Caco-2 (cell line): Measurements from ENCODE around the gene PDHB. TPM values are rescaled to one million over a fixed set of nuclear protein-coding genes. Genes with fewer than 3 reads are reported as not detected.

Experiments
- BruUV-seq: library from RNA; stranded (reverse); fragments of 400-500 nt; replicated peaks from 2 replicates; lab custom pipeline; 2021; lab: Mats Ljungman, UMichigan
- CTCF ChIA-PET: fragments of 300-600 bp; sonication (Branson Sonifier 250); formaldehyde crosslinking; loops from one replicate; lab custom pipeline; 2022; ENCODE audit warnings: antibody characterized with exemption; lab: Charles Lee
- POLR2A ChIA-PET: fragments of 300-600 bp; sonication (Branson Sonifier 250); formaldehyde crosslinking; loops from one replicate; lab custom pipeline; 2022; ENCODE audit warnings: antibody characterized with exemption; lab: Charles Lee
- DNase-seq, 2 experiments: peaks; one replicate each; pipeline versions ENCODE4 v3.0.0 to v3.0.0-alpha.2; 2020 to 2022
- H3K27me3 ChIP-seq: replicated peaks from 2 replicates; pipeline ENCODE4 v1.6.0; 2011; ENCODE audit warnings: low read length; ENCODE audit not compliant: control insufficient read depth, insufficient read depth
- H3K36me3 ChIP-seq: 2 replicates; pipeline ENCODE4 v1.5.1; 2011; ENCODE audit warnings: low read length; ENCODE audit not compliant: control insufficient read depth, insufficient read depth
- H3K4me1 ChIP-seq: fragments of 250-450 bp; sonication (Bioruptor Pico); 2 replicates; pipeline ENCODE4 v1.5.1; 2020; ENCODE audit warnings: mild to moderate bottlenecking
- H3K4me3 ChIP-seq: 2 replicates; pipeline ENCODE4 v1.5.1; 2011; ENCODE audit warnings: low read depth, mild to moderate bottlenecking, control low read depth, low read length
- H3K9me3 ChIP-seq: fragments of 250-450 bp; sonication (Bioruptor Pico); 2 replicates; pipeline ENCODE4 v1.5.1; 2020; ENCODE audit warnings: mild to moderate bottlenecking, moderate library complexity
- H3K27ac Mint-ChIP-seq: one replicate; pipeline ENCODE4 v1.8.0; 2022; ENCODE audit warnings: mixed read lengths; ENCODE audit not compliant: unreplicated experiment
- H3K27me3 Mint-ChIP-seq: one replicate; pipeline ENCODE4 v1.8.0; 2022; ENCODE audit warnings: mixed read lengths; ENCODE audit not compliant: insufficient read depth, unreplicated experiment
- H3K36me3 Mint-ChIP-seq: one replicate; pipeline ENCODE4 v1.8.0; 2022; ENCODE audit warnings: mild to moderate bottlenecking, mixed read lengths; ENCODE audit not compliant: insufficient read depth, unreplicated experiment
- H3K4me1 Mint-ChIP-seq: one replicate; pipeline ENCODE4 v1.8.0; 2022; ENCODE audit warnings: low read depth, mixed read lengths; ENCODE audit not compliant: unreplicated experiment
- H3K4me3 Mint-ChIP-seq: one replicate; pipeline ENCODE4 v1.8.0; 2022; ENCODE audit warnings: mild to moderate bottlenecking, moderate library complexity, mixed read lengths; ENCODE audit not compliant: unreplicated experiment
- H3K9me3 Mint-ChIP-seq: one replicate; pipeline ENCODE4 v1.8.0; 2022; ENCODE audit warnings: mixed read lengths; ENCODE audit not compliant: unreplicated experiment
- intact Hi-C: fragments of 100-400 bp; cut with micrococcal nuclease; formaldehyde crosslinking; loops from one replicate; pipeline ENCODE4 v1.10.0; 2022; ENCODE audit not compliant: unreplicated experiment
- total RNA-seq: library from RNA; stranded (reverse); gene quantifications from 2 replicates; pipeline ENCODE4 v1.2.3, GENCODE V29; 2022
- TF ChIP-seq, protein P1 (sequence below), 2 experiments: fragments of 200-600 bp in 1 of 2; IDR thresholded peaks; 1 replicate in 1 of 2; 2 replicates in 1 of 2; pipeline versions ENCODE4 v1.5.1 to v1.8.0; 2011 to 2022; ENCODE audit warnings: antibody characterized with exemption in 1 of 2, control low read depth in 1 of 2, inconsistent platforms in 1 of 2, low read depth in 1 of 2, low read length in 1 of 2, mild to moderate bottlenecking in 1 of 2, moderate library complexity in 1 of 2; ENCODE audit not compliant: insufficient read depth in 1 of 2, severe bottlenecking in 1 of 2, unreplicated experiment in 1 of 2

PDHB gene
- total RNA-seq, 1 experiment from 2014 or later: 89.8 TPM

DNA sequence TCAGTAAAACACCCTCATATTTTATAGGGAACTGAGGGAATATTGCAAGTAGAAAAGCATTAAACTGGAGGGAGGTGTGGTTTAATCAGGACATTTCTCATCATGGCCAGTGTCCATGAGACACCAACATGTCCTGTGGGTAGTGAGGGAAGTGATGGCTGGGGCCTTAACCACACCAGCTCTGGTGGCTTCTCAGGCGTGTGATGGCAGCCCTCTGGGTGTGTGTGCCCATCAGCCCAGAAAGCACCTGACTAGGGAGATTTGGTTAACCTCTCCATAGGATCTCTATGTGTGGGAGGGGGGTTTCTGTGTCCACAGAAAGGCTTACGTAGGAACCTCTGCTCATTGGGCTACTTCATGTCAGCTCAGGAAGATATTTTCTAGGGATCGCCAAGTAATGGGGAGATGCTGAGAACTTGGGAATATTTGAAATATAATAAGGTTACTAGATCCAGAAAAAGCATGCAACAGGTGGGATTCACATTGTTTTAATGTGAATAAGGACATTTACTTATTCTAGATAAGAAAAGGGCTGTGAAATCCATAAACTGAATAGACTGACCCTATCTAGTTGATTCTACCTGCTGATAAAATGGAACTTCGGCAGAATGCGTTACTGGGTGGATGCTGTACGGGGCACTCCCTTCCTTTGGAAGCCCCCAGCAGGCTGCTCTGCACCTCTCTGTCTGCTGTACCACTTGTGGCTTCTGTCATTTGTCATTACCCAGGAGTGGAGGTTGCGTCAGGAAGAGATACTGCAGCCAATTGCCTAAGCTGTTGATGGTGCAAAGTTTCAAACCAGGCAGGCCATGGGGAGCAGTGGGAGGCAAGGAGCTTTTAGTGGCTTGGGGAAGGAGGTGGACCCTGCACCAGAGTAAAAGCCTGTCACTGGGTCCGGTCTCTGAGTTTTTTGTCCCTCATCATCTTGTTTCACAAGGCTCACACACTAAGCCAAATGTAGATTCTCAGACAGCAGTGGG, 21.5 kb downstream of the PDHB start:
- Histone ChIP-seq H3K4me1 (peaks cover 41% of the 10 kb centered on the region), H3K9me3 (no peaks in the 10 kb centered on the region), H3K36me3 (no peaks in the 10 kb centered on the region), H3K27me3 (no peaks in the 10 kb centered on the region), H3K4me3 (no peak overlapping the region)
- H3K36me3 Mint-ChIP-seq: peaks cover 5% of the 10 kb centered on the region
- no TSS peak for BruUV-seq
- DNase-seq: no peak
- TF ChIP-seq, protein P1, sequence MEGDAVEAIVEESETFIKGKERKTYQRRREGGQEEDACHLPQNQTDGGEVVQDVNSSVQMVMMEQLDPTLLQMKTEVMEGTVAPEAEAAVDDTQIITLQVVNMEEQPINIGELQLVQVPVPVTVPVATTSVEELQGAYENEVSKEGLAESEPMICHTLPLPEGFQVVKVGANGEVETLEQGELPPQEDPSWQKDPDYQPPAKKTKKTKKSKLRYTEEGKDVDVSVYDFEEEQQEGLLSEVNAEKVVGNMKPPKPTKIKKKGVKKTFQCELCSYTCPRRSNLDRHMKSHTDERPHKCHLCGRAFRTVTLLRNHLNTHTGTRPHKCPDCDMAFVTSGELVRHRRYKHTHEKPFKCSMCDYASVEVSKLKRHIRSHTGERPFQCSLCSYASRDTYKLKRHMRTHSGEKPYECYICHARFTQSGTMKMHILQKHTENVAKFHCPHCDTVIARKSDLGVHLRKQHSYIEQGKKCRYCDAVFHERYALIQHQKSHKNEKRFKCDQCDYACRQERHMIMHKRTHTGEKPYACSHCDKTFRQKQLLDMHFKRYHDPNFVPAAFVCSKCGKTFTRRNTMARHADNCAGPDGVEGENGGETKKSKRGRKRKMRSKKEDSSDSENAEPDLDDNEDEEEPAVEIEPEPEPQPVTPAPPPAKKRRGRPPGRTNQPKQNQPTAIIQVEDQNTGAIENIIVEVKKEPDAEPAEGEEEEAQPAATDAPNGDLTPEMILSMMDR (IDR thresholded peaks at IDR 0.05; ENCODE audit: insufficient read depth in 1 of 2, low read depth in 1 of 2, low read length in 1 of 2, severe bottlenecking in 1 of 2, unreplicated experiment in 1 of 2): no peak
- ChIA-PET CTCF (interaction anchor here (0.5 kb wide), 2 partner anchors 65 to 78 kb away, joined by 3 to 4 read pairs; no protein-coding TSS in a partner anchor), POLR2A (no interaction called here)
- H3K4me3 Mint-ChIP-seq: no peak overlapping the region
- H3K27ac Mint-ChIP-seq: no peak overlapping the region
- H3K27me3 Mint-ChIP-seq: no peaks in the 10 kb centered on the region
- H3K9me3 Mint-ChIP-seq: peaks cover 9% of the 10 kb centered on the region
- intact Hi-C loops: no loop called here
- H3K4me1 Mint-ChIP-seq: peaks cover 28% of the 10 kb centered on the region

DNA sequence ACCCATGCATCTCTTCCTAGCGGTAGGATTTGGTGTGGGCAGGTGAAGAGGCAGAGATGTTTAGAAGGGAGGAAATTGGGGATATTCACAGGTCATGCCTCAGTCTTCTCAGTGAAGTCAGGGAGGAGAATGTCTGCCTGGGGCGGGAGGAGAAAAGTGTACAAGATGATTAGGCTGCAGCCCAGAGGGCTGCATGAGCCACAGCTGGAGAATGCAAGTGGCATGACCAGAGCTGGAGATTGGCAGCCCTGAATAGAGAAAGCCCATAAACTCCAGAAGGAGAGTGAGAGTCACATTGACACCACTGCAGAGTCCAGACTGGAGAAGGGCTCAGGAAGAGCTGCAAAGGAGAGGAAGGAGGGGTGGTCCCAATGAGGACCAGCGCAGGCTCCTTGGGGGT, 22.6 kb downstream of the PDHB start:
- ChIA-PET CTCF (interaction anchor here (0.5 to 0.7 kb wide), 2 partner anchors 66 to 77 kb away, joined by 3 to 4 read pairs; no protein-coding TSS in a partner anchor), POLR2A (no interaction called here)

DNA sequence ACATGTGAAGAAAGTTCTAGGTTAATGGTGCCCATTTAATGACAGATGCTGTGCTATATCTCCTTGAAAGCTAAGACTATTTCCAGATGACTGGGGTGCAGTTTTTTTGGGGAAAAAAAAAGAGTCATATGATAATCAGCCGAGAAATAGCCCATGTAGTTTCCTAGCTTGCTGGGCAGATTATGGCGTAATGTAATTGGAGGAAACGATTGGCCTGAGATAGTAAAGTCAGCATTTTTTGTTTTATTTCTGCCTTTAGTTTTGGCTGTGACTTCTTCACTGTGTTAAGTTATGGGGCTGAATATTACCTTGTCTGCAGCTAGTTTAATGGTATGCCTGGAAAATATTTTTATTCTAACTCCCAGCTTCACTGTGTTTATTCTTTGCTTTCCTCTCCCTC, 24.0 kb downstream of the PDHB start:
- no peak overlapping the region for H3K4me3 Mint-ChIP-seq
- H3K27me3 Mint-ChIP-seq: no peaks in the 10 kb centered on the region
- POLR2A ChIA-PET: no interaction called here
- intact Hi-C loops: no loop called here
- CTCF ChIA-PET: no interaction called here
- TF ChIP-seq, protein P1 (IDR thresholded peaks at IDR 0.05; ENCODE audit: insufficient read depth in 1 of 2, low read depth in 1 of 2, low read length in 1 of 2, severe bottlenecking in 1 of 2, unreplicated experiment in 1 of 2): no peak
- H3K36me3 Mint-ChIP-seq: peaks cover 5% of the 10 kb centered on the region
- H3K4me1 Mint-ChIP-seq: peaks cover 14% of the 10 kb centered on the region
- no TSS peak for BruUV-seq
- Histone ChIP-seq H3K4me1 (peaks cover 16% of the 10 kb centered on the region), H3K36me3 (no peaks in the 10 kb centered on the region), H3K9me3 (no peaks in the 10 kb centered on the region), H3K27me3 (no peaks in the 10 kb centered on the region), H3K4me3 (no peak overlapping the region)
- H3K9me3 Mint-ChIP-seq: peaks cover 9% of the 10 kb centered on the region
- DNase-seq: no peak
- H3K27ac Mint-ChIP-seq: no peak overlapping the region

More for the DNA sequence above, 22.6 kb downstream of the PDHB start:
- no peaks in the 10 kb centered on the region for H3K36me3 ChIP-seq
- peaks cover 30% of the 10 kb centered on the region for H3K4me1 ChIP-seq
- Mint-ChIP-seq H3K4me1 (peaks cover 24% of the 10 kb centered on the region), H3K36me3 (peaks cover 5% of the 10 kb centered on the region), H3K4me3 (no peak overlapping the region), H3K27me3 (no peaks in the 10 kb centered on the region), H3K27ac (no peak overlapping the region), H3K9me3 (peaks cover 9% of the 10 kb centered on the region)
- intact Hi-C loops: no loop called here
- no peaks in the 10 kb centered on the region for H3K9me3 ChIP-seq
- TF ChIP-seq, protein P1 (IDR thresholded peaks at IDR 0.05; ENCODE audit: insufficient read depth in 1 of 2, low read depth in 1 of 2, low read length in 1 of 2, severe bottlenecking in 1 of 2, unreplicated experiment in 1 of 2): no peak
- H3K27me3 ChIP-seq: no peaks in the 10 kb centered on the region
- no peak for DNase-seq
- H3K4me3 ChIP-seq: no peak overlapping the region
- no TSS peak for BruUV-seq
